Activated CD8-positive, alpha-beta T cell treated with anti-CD3 and anti-CD28 coated beads for 36 hours (primary cell): ENCODE results near the gene NAPEPLD. TPM values are rescaled to one million over a fixed set of nuclear protein-coding genes. Genes with fewer than 3 reads are reported as not detected.
A peak's percentile ranks its signal among the peaks of the same experiment; 100 is the strongest.

Experiments used
- ATAC-seq: fragments of 200-7000 bp; cut with Tn5 transposase; one replicate; pipeline ENCODE4 v1.10.0; 2021; ENCODE audit warnings: mild to moderate bottlenecking, moderate library complexity
- CTCF ChIA-PET: fragments of 350-600 bp; sonication (Branson Sonifier 250); formaldehyde crosslinking; loops from one replicate; lab custom pipeline; 2021; ENCODE audit warnings: antibody characterized with exemption; lab: Charles Lee
- POLR2A ChIA-PET: fragments of 350-600 bp; sonication (Branson Sonifier 250); formaldehyde crosslinking; loops from one replicate; lab custom pipeline; 2021; ENCODE audit warnings: antibody characterized with exemption; lab: Charles Lee
- DNase-seq: peaks from one replicate; pipeline ENCODE4 v3.0.0-alpha.2; 2020
- H3K27ac Mint-ChIP-seq: one replicate; pipeline ENCODE4 v1.8.0; 2021; ENCODE audit warnings: mild to moderate bottlenecking, mixed read lengths
- H3K27me3 Mint-ChIP-seq: one replicate; pipeline ENCODE4 v1.8.0; 2021; ENCODE audit warnings: mixed read lengths
- H3K36me3 Mint-ChIP-seq: one replicate; pipeline ENCODE4 v1.8.0; 2021; ENCODE audit warnings: low read depth, mixed read lengths
- H3K4me1 Mint-ChIP-seq: one replicate; pipeline ENCODE4 v1.8.0; 2021; ENCODE audit warnings: low read depth, mixed read lengths
- H3K4me3 Mint-ChIP-seq: one replicate; pipeline ENCODE4 v1.8.0; 2021; ENCODE audit warnings: mild to moderate bottlenecking, moderate library complexity, mixed read lengths
- H3K9me3 Mint-ChIP-seq: one replicate; pipeline ENCODE4 v1.8.0; 2021; ENCODE audit warnings: mixed read lengths
- intact Hi-C: fragments of 100-400 bp; cut with micrococcal nuclease; formaldehyde crosslinking; loops from one replicate; pipeline ENCODE4 v1.10.0; 2022
- total RNA-seq, 2 experiments: library from RNA; stranded (reverse); gene quantifications; one replicate each; pipeline ENCODE4 v1.2.3, GENCODE V29; 2021
- TF ChIP-seq, protein P1 (sequence below): fragments of 200-600 bp; IDR thresholded peaks from one replicate; pipeline ENCODE4 v1.8.0; 2022; ENCODE audit warnings: antibody characterized with exemption, mild to moderate bottlenecking

The NAPEPLD gene
- total RNA-seq, 2 experiments from 2014 or later = 5.1 to 6.3 TPM

DNA sequence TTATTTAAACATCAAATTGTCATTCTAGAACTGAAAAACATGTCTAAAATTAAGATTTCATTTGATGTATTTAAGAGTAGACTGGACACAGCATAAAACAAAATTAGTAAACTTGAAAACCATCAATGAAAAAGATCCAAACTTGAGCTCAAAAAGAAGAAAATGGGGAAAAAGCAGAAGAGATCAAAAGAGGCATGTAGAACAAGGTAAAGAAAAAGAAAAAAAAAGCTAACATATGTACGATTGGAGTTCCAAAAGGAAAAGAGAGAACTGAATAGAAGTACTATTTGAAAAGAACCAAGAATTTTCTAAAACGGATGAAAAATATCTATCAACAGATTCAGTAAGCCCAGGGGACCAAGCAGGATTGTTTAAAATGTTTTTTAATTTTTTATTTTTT lies 77.9 kb downstream of the NAPEPLD start:
- ATAC-seq (no peak), DNase-seq (no peak)
- intact Hi-C loops = no loop called here
- H3K36me3 Mint-ChIP-seq = peaks cover 6% of the 10 kb centered on the region
- H3K4me3 Mint-ChIP-seq = no peak overlapping the region
- no peaks in the 10 kb centered on the region for H3K27me3 Mint-ChIP-seq
- no peaks in the 10 kb centered on the region for H3K9me3 Mint-ChIP-seq
- peaks cover 20% of the 10 kb centered on the region for H3K4me1 Mint-ChIP-seq
- no peak overlapping the region for H3K27ac Mint-ChIP-seq
- POLR2A ChIA-PET = no interaction called here
- TF ChIP-seq, protein P1, sequence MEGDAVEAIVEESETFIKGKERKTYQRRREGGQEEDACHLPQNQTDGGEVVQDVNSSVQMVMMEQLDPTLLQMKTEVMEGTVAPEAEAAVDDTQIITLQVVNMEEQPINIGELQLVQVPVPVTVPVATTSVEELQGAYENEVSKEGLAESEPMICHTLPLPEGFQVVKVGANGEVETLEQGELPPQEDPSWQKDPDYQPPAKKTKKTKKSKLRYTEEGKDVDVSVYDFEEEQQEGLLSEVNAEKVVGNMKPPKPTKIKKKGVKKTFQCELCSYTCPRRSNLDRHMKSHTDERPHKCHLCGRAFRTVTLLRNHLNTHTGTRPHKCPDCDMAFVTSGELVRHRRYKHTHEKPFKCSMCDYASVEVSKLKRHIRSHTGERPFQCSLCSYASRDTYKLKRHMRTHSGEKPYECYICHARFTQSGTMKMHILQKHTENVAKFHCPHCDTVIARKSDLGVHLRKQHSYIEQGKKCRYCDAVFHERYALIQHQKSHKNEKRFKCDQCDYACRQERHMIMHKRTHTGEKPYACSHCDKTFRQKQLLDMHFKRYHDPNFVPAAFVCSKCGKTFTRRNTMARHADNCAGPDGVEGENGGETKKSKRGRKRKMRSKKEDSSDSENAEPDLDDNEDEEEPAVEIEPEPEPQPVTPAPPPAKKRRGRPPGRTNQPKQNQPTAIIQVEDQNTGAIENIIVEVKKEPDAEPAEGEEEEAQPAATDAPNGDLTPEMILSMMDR = no peak
- CTCF ChIA-PET = interaction anchor here (1.2 kb wide), 1 partner anchor 9 kb away, joined by 4 read pairs; no protein-coding TSS in a partner anchor

DNA sequence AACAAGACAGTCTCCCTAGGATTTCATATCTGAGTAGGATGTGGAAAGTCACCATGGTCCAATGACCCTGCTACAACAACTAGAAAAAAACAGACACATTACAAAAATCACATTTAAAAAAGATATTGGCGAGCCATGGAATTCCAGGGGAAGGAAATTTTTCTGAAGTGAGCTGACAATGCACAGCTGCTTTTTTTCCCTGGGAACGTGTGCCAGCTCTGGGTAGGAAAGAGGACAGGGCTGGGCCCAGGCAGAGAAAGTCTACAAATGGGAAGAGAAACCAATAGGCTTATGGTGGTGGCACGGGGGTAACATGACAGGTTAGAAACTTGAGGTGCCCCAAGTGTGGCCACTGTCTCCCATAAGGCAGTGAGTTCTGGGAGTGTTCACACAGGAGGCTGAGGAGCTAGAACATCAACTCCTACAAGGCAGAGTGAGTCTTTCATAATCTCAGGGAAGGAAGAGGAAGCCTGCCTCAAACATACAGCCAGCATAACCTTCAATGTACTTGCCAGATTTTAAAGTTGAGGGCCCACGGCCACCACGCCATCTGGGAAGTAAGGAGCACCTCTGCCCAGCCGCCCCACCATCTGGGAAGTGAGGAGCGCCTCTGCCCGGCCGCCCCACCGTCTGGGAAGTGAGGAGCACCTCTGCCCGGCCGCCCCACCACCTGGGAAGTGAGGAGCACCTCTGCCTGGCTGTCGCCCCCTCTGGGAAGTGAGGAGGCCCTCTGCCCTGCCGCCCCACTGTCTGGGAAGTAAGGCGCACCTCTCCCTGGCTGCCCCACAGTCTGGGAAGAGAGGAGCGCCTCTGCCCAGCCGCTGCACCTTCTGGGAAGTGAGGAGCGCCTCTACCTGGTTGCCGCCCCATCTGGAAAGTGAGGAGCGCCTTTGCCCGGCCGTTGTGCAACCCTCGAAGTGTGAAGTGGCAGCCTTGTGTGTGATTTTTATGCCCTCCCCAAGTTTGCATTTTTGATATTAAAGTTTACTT lies 80.2 kb downstream of the NAPEPLD start:
- Mint-ChIP-seq H3K4me1 (peaks cover 9% of the 10 kb centered on the region), H3K9me3 (no peaks in the 10 kb centered on the region), H3K27ac (no peak overlapping the region), H3K36me3 (no peaks in the 10 kb centered on the region), H3K27me3 (no peaks in the 10 kb centered on the region), H3K4me3 (no peak overlapping the region)
- TF ChIP-seq, protein P1 = no peak
- intact Hi-C loops = no loop called here
- no peak for ATAC-seq
- ChIA-PET CTCF (interaction anchor here (1.0 kb wide), 1 partner anchor 10 kb away, joined by 3 read pairs; no protein-coding TSS in a partner anchor), POLR2A (no interaction called here)
- no peak for DNase-seq

DNA sequence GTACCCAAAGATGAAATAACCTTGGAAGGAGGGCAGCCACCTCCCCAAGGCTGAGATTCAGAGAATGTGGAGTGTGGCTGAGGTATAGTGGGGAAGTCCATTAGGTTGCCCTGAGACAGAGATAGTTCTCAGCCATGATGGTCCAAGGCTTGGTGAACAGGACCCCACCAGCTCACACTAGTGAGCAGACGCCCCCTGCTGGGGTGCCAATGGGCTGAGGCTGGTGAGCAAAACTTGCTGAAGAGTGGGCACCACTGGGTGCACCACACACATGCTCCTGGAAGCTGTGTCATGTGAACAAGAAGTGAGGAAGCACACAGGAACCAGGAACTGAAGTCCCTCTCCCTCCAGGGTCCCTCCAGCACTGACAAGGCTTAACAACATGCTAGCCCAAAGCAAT lies 83.2 kb downstream of the NAPEPLD start:
- no peaks in the 10 kb centered on the region for H3K9me3 Mint-ChIP-seq
- no peak overlapping the region for H3K27ac Mint-ChIP-seq
- TF ChIP-seq, protein P1 = peak; percentile 55
- H3K27me3 Mint-ChIP-seq = no peaks in the 10 kb centered on the region
- no peak overlapping the region for H3K4me3 Mint-ChIP-seq
- CTCF ChIA-PET = interaction anchor here (1.1 to 1.3 kb wide), 4 partner anchors 9 to 253 kb away, joined by 3 to 4 read pairs (median 4); partner anchors contain the start of genes ARMC10 and FBXL13
- DNase-seq (peak; percentile 68), ATAC-seq (peak; percentile 76)
- no peaks in the 10 kb centered on the region for H3K36me3 Mint-ChIP-seq
- H3K4me1 Mint-ChIP-seq = no peaks in the 10 kb centered on the region
- intact Hi-C loops = no loop called here
- POLR2A ChIA-PET = no interaction called here

DNA sequence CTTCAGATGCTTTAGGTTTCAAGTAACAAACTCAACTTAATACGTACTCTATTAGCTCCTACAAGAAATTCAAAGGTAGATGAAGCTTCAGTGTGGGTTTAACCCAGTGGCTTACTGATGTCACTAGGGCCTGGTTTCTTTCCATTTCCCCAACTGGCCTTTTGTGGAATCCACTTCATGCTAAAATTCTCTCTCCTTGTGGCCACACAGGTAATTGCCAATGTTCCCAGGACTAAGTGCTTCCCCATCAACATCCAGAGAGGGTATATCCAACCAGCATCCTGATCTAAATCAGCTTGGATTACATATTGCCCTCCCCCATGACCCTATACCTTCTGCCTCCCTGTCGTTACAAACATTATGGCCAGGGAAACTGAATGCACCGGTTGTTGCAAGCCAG lies 85.0 kb downstream of the NAPEPLD start:
- TF ChIP-seq, protein P1 = no peak
- intact Hi-C loops = no loop called here
- no peak overlapping the region for H3K27ac Mint-ChIP-seq
- H3K27me3 Mint-ChIP-seq = no peaks in the 10 kb centered on the region
- ChIA-PET POLR2A (no interaction called here), CTCF (no interaction called here)
- H3K9me3 Mint-ChIP-seq = no peaks in the 10 kb centered on the region
- no peak overlapping the region for H3K4me3 Mint-ChIP-seq
- ATAC-seq (no peak), DNase-seq (no peak)
- H3K4me1 Mint-ChIP-seq = no peaks in the 10 kb centered on the region
- H3K36me3 Mint-ChIP-seq = no peaks in the 10 kb centered on the region

DNA sequence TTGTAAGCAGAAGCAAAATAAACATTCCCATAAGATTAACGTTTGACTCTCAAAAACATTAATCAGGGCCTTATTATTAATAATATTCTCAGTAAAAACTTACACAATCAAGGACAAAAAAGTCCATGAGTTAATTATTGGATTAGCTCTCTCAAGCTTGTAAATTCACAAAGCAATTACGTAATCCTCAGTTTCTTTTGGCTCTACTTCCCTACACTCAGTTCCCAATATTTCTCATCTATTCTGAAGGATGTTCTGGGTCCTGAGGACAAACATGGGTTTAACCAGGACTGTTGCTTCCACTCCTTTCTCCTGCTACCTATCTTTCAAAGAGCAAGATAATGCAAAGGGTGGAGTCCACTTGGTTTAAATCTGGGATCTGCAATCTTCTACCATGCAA lies 89.4 kb downstream of the NAPEPLD start:
- TF ChIP-seq, protein P1 = no peak
- H3K9me3 Mint-ChIP-seq = no peaks in the 10 kb centered on the region
- H3K36me3 Mint-ChIP-seq = no peaks in the 10 kb centered on the region
- no peak overlapping the region for H3K4me3 Mint-ChIP-seq
- no peak for DNase-seq
- intact Hi-C loops = no loop called here
- no peak for ATAC-seq
- CTCF ChIA-PET = interaction anchor here (0.6 to 0.7 kb wide), 2 partner anchors 14 to 16 kb away, joined by 3 read pairs; partner anchors contain the start of gene ARMC10
- no peaks in the 10 kb centered on the region for H3K27me3 Mint-ChIP-seq
- no peak overlapping the region for H3K27ac Mint-ChIP-seq
- POLR2A ChIA-PET = no interaction called here
- no peaks in the 10 kb centered on the region for H3K4me1 Mint-ChIP-seq
